ENCODE data around the gene COL4A3. TPM values are rescaled to one million over a fixed set of nuclear protein-coding genes. Genes with fewer than 3 reads are reported as not detected.
"Not testable (repeated sequence)": the region's sequence is repeated elsewhere in the genome, so short reads cannot be mapped to it uniquely, and the experiment has no call there.

COL4A3 gene
- total RNA-seq, 2 donors from 2014 or later: 29.6 to 36.7 TPM

- no peaks in the 10 kb centered on the region for H3K4me1 ChIP-seq (ENCODE audit: control insufficient read depth in 1 of 2, low read depth in 2 of 2)
- TF ChIP-seq CTCF (IDR thresholded peaks at IDR 0.05): no peak
- no peak overlapping the region for H3K4me3 ChIP-seq
- H3K27me3 ChIP-seq (replicated peaks; ENCODE audit: insufficient read depth): no peaks in the 10 kb centered on the region
- ATAC-seq (ENCODE audit: insufficient number of reproducible peaks, low FRiP score, low read depth) (no peak), DNase-seq (ENCODE audit: low spot score) (no peak)
- H3K36me3 ChIP-seq: no peaks in the 10 kb centered on the region
- no peak overlapping the region for H3K27ac ChIP-seq
- no peaks in the 10 kb centered on the region for H3K9me3 ChIP-seq
These were observed 55.1 kb downstream of the COL4A3 start for GRCh38 chr2:227219312-227220105.

- Histone ChIP-seq H3K36me3 (no peaks in the 10 kb centered on the region), H3K4me3 (no peak overlapping the region), H3K27ac (no peak overlapping the region), H3K9me3 (no peaks in the 10 kb centered on the region), H3K27me3 (replicated peaks; ENCODE audit: insufficient read depth) (no peaks in the 10 kb centered on the region), H3K4me1 (ENCODE audit: control insufficient read depth in 1 of 2, low read depth in 2 of 2) (no peaks in the 10 kb centered on the region)
- no peak for ATAC-seq (ENCODE audit: insufficient number of reproducible peaks, low FRiP score, low read depth)
- TF ChIP-seq CTCF (IDR thresholded peaks at IDR 0.05): no peak
- DNase-seq (ENCODE audit: low spot score): no peak
These were observed 56.7 kb downstream of the COL4A3 start for GRCh38 chr2:227221120-227221519.

GRCh38 chr2:227222292-227222691 lies 57.9 kb downstream of the COL4A3 start:
- Histone ChIP-seq H3K27me3 (replicated peaks; ENCODE audit: insufficient read depth) (no peaks in the 10 kb centered on the region), H3K9me3 (no peaks in the 10 kb centered on the region), H3K36me3 (no peaks in the 10 kb centered on the region), H3K27ac (no peak overlapping the region), H3K4me1 (ENCODE audit: control insufficient read depth in 1 of 2, low read depth in 2 of 2) (no peaks in the 10 kb centered on the region), H3K4me3 (no peak overlapping the region)
- no peak for TF ChIP-seq CTCF (IDR thresholded peaks at IDR 0.05)
- ATAC-seq (ENCODE audit: insufficient number of reproducible peaks, low FRiP score, low read depth) (no peak), DNase-seq (ENCODE audit: low spot score) (no peak)

- H3K9me3 ChIP-seq; DNase-seq (ENCODE audit: low spot score); H3K36me3 ChIP-seq; H3K4me1 ChIP-seq (ENCODE audit: control insufficient read depth in 1 of 2, low read depth in 2 of 2); H3K27ac ChIP-seq; ATAC-seq (ENCODE audit: insufficient number of reproducible peaks, low FRiP score, low read depth); H3K27me3 ChIP-seq (replicated peaks; ENCODE audit: insufficient read depth); H3K4me3 ChIP-seq: not testable (repeated sequence)
These were observed 61.2 kb downstream of the COL4A3 start for GRCh38 chr2:227225641-227226040.

GRCh38 chr2:227228061-227228667 lies 63.7 kb downstream of the COL4A3 start:
- H3K9me3 ChIP-seq: no peaks in the 10 kb centered on the region
- no peaks in the 10 kb centered on the region for H3K27me3 ChIP-seq (replicated peaks; ENCODE audit: insufficient read depth)
- peak; percentile 3 for DNase-seq (ENCODE audit: low spot score)
- H3K4me3 ChIP-seq: peak overlapping the region; percentile 60
- H3K4me1 ChIP-seq (ENCODE audit: control insufficient read depth in 1 of 2, low read depth in 2 of 2): peaks cover 3 to 9% of the 10 kb centered on the region in 2 donors
- no peaks in the 10 kb centered on the region for H3K36me3 ChIP-seq
- H3K27ac ChIP-seq: peak overlapping the region; percentile 10 to 58
- no peak for ATAC-seq (ENCODE audit: insufficient number of reproducible peaks, low FRiP score, low read depth)
- no peak for TF ChIP-seq CTCF (IDR thresholded peaks at IDR 0.05)

Measured in thoracic aorta (tissue), 2 donors.